Naive thymus-derived CD4-positive, alpha-beta T cell (primary cell): ENCODE data around the gene FRS3. TPM values are rescaled to one million over a fixed set of nuclear protein-coding genes. Genes with fewer than 3 reads are reported as not detected.
A peak's percentile ranks its signal among the peaks of the same experiment; 100 is the strongest.

ENCODE experiments used
- ATAC-seq: fragments of 150-1000 bp; cut with Tn5 transposase; 2 replicates; pipeline ENCODE4 v1.10.0; 2021; ENCODE audit warnings: mild to moderate bottlenecking, moderate library complexity
- CTCF ChIA-PET: fragments of 350-600 bp; sonication (Branson Sonifier 250); formaldehyde crosslinking; loops from one replicate; lab custom pipeline; 2021; ENCODE audit warnings: antibody characterized with exemption; lab: Charles Lee
- POLR2A ChIA-PET: fragments of 350-600 bp; sonication (Branson Sonifier 250); formaldehyde crosslinking; loops from one replicate; lab custom pipeline; 2021; ENCODE audit warnings: antibody characterized with exemption, inconsistent platforms; lab: Charles Lee
- DNase-seq, 9 donors: peaks; one replicate each; pipeline versions ENCODE4 v3.0.0 to v3.0.0-alpha.2; 2020 to 2022; ENCODE audit warnings: mixed read lengths in 1 of 9
- H3K27ac ChIP-seq: one replicate; pipeline ENCODE4 v1.7.0; 2013; ENCODE audit warnings: mild to moderate bottlenecking, low read depth, low read length, moderate library complexity
- H3K27me3 ChIP-seq, 2 donors: one replicate each; pipeline ENCODE4 v1.7.0; 2013; ENCODE audit warnings: low read length in 2 of 2, mild to moderate bottlenecking in 2 of 2, moderate library complexity in 2 of 2; ENCODE audit not compliant: control insufficient read depth in 2 of 2, insufficient read depth in 2 of 2
- H3K36me3 ChIP-seq, 3 experiments: 1 replicate in 2 of 3; 2 replicates in 1 of 3; pipeline ENCODE4 v1.7.0; 2013; ENCODE audit warnings: low read length in 3 of 3, mild to moderate bottlenecking in 3 of 3, moderate library complexity in 1 of 3; ENCODE audit not compliant: insufficient read depth in 3 of 3, control insufficient read depth in 2 of 3
- H3K4me1 ChIP-seq, 2 donors: one replicate each; pipeline ENCODE4 v1.7.0; 2013; ENCODE audit warnings: low read length in 2 of 2, mild to moderate bottlenecking in 2 of 2, moderate library complexity in 1 of 2; ENCODE audit not compliant: control insufficient read depth in 2 of 2, insufficient read depth in 2 of 2
- H3K4me3 ChIP-seq: 2 replicates; pipeline ENCODE4 v1.7.0; 2013; ENCODE audit warnings: mild to moderate bottlenecking, low read length
- H3K9me3 ChIP-seq, 3 experiments: 1 replicate in 2 of 3; 2 replicates in 1 of 3; pipeline ENCODE4 v1.7.0; 2013; ENCODE audit warnings: low read length in 3 of 3; ENCODE audit not compliant: control insufficient read depth in 2 of 3
- H3K27ac Mint-ChIP-seq, 9 donors: one replicate each; pipeline ENCODE4 v1.8.0; 2020 to 2022; ENCODE audit warnings: mixed read lengths in 9 of 9, mild to moderate bottlenecking in 8 of 9, moderate library complexity in 5 of 9, inconsistent platforms in 2 of 9
- H3K27me3 Mint-ChIP-seq, 5 donors: one replicate each; pipeline ENCODE4 v1.8.0; 2021 to 2022; ENCODE audit warnings: mixed read lengths in 5 of 5, mild to moderate bottlenecking in 1 of 5
- H3K36me3 Mint-ChIP-seq, 5 donors: one replicate each; pipeline ENCODE4 v1.8.0; 2020 to 2022; ENCODE audit warnings: mixed read lengths in 5 of 5, mild to moderate bottlenecking in 3 of 5, inconsistent platforms in 1 of 5
- H3K4me1 Mint-ChIP-seq, 7 donors: one replicate each; pipeline ENCODE4 v1.8.0; 2020 to 2022; ENCODE audit warnings: mixed read lengths in 7 of 7, mild to moderate bottlenecking in 3 of 7, inconsistent platforms in 1 of 7
- H3K4me3 Mint-ChIP-seq, 10 donors: one replicate each; pipeline ENCODE4 v1.8.0; 2020 to 2022; ENCODE audit warnings: mild to moderate bottlenecking in 10 of 10, mixed read lengths in 10 of 10, moderate library complexity in 6 of 10, inconsistent platforms in 2 of 10
- H3K9me3 Mint-ChIP-seq, 11 donors: one replicate each; pipeline ENCODE4 v1.8.0; 2020 to 2022; ENCODE audit warnings: mixed read lengths in 11 of 11, mild to moderate bottlenecking in 4 of 11, inconsistent platforms in 1 of 11, moderate library complexity in 1 of 11
- intact Hi-C, 2 donors: fragments of 100-400 bp; cut with micrococcal nuclease; formaldehyde crosslinking; loops; one replicate each; pipeline ENCODE4 v1.15.1; 2023
- polyA plus RNA-seq, 2 donors: library from polyadenylated mRNA; unstranded; fragments of 300-500 nt; fragmentation: Illumina TruSeq; gene quantifications; one replicate each; pipeline ENCODE4 v1.2.3, GENCODE V29; 2021
- total RNA-seq, 6 experiments: library from RNA in 5 of 6; stranded (reverse) in 5 of 6; gene quantifications; 1 replicate in 5 of 6; 2 replicates in 1 of 6; pipeline ENCODE4 v1.2.3 and lab custom pipeline; 2021 to 2026

The FRS3 gene
- total and polyA plus RNA-seq, 7 experiments from 2014 or later: 1.9 to 10.6 (median 5.5) TPM

DNA sequence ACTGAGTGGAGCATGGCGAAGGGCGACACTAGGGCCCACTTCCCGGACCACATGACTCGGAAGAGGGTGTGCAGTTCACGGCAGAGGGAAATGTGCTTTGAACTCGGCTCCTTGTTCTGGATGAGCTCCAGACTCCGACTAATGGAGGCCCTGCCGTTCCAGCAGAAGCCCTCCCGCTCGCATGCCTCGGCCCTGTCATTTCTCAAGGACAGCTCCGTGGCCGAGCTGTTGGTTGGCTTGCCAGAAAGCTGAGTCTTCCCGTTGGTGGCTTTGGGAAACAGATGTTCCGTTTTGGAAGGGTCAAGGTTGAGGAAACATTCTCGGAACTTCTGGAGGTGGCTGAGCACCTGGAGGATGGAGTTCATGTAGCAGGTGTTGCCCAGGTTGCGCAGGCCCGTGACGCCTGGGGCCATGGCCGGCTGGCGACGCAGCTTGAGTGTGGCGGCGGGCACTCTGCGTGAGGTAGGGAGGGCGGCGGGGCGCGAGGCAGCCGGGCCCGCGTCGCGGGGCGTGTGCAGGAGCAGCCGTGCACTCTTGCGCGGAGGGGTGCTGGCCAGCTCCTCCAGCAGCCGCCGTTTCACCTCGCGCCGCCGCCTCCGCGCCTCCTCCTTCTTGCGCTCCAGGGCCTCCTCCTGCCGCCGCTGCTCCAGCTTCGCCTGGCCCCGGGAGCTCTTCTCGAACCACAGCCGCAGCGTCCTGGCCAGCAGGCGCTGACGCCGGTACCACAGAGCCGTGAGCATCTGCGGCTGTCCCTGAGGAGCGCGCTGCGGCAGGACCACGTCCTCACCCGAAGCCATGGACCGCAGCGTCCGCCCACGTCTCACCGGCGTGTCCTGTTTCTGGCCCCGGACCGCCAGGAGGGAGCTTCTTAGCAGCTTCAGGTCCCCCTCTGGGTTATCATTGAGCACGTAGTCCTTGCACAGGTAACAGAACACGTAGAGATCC is 26.4 kb upstream of the FRS3 start:
- H3K9me3 ChIP-seq: no peaks in the 10 kb centered on the region
- ATAC-seq (no peak), DNase-seq (no peak)
- intact Hi-C loops: no loop called here
- H3K4me3 ChIP-seq: no peak overlapping the region
- Mint-ChIP-seq H3K9me3 (no peaks in the 10 kb centered on the region), H3K27me3 (no peaks in the 10 kb centered on the region), H3K27ac (no peak overlapping the region), H3K36me3 (peaks cover 0 to 4% (median 0%) of the 10 kb centered on the region in 5 donors), H3K4me1 (peaks cover 0 to 4% (median 0%) of the 10 kb centered on the region in 7 donors), H3K4me3 (no peak overlapping the region)
- no peaks in the 10 kb centered on the region for H3K4me1 ChIP-seq
- H3K27ac ChIP-seq: no peak overlapping the region
- ChIA-PET CTCF (no interaction called here), POLR2A (no interaction called here)
- no peaks in the 10 kb centered on the region for H3K36me3 ChIP-seq
- H3K27me3 ChIP-seq: no peaks in the 10 kb centered on the region

DNA sequence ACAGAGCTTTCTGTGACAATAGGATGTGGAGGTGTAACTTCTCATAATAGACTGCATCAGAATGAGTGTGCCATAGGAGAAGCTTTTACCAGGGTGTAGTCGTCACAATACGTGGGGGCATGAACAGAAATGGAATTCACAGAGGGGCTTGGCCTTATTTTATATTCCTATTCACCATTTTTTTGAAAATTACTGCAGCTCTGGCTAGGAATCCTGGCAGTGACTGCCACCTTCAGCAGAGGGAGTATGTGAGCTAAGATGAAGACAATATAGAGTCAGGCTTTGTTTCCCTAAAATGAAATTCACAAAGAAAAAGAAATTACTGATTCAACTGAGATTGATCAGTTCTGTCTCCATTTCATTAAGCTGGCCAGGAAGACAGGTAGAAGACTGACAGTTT is 21.7 kb upstream of the FRS3 start:
- Mint-ChIP-seq H3K27ac (no peak overlapping the region), H3K36me3 (peaks cover 0 to 5% (median 0%) of the 10 kb centered on the region in 5 donors), H3K9me3 (peaks cover 0 to 2% (median 0%) of the 10 kb centered on the region in 11 donors), H3K4me1 (peaks cover 0 to 4% (median 0%) of the 10 kb centered on the region in 7 donors), H3K27me3 (no peaks in the 10 kb centered on the region), H3K4me3 (no peak overlapping the region)
- H3K36me3 ChIP-seq: peaks cover 0 to 9% (median 0%) of the 10 kb centered on the region in 3 experiments
- DNase-seq (no peak), ATAC-seq (no peak)
- no peaks in the 10 kb centered on the region for H3K27me3 ChIP-seq
- CTCF ChIA-PET: interaction anchor here (0.9 to 1.6 kb wide), 4 partner anchors 14 to 368 kb away, joined by 3 to 4 read pairs (median 3); partner anchors contain the start of gene TOMM6
- POLR2A ChIA-PET: interaction anchor here (0.5 to 0.7 kb wide), 2 partner anchors 9 to 416 kb away, joined by 3 read pairs; partner anchors contain the start of gene MRPS10
- intact Hi-C loops: loop anchor here (1.0 to 5.0 kb wide), 3 partner anchors 243 to 366 kb away; no protein-coding TSS in a partner anchor
- no peak overlapping the region for H3K27ac ChIP-seq
- no peak overlapping the region for H3K4me3 ChIP-seq
- no peaks in the 10 kb centered on the region for H3K4me1 ChIP-seq
- H3K9me3 ChIP-seq: no peaks in the 10 kb centered on the region

DNA sequence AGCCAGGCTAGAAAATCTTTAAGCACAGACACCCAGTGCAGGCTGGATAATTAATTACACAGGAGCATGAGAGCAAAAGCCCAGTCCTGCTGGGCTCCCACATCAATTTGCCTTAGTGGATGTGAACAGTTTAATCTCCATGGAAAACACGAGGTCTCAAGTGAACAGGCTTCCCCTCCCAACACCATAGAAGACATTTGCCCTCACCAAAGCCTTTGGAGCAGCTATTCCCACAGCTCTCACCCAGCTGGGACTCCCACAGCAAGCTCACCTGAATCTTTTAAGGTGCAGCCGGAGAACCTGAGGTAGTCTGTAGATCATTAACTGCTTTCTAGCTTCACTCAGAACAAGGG is 19.8 kb upstream of the FRS3 start:
- peaks cover 0 to 13% (median 0%) of the 10 kb centered on the region in 3 experiments for H3K36me3 ChIP-seq
- Mint-ChIP-seq H3K4me1 (peaks cover 0 to 6% (median 0%) of the 10 kb centered on the region in 7 donors), H3K27me3 (no peaks in the 10 kb centered on the region), H3K4me3 (no peak overlapping the region), H3K36me3 (peaks cover 0 to 10% (median 0%) of the 10 kb centered on the region in 5 donors), H3K9me3 (peaks cover 0 to 2% (median 0%) of the 10 kb centered on the region in 11 donors), H3K27ac (no peak overlapping the region)
- no peaks in the 10 kb centered on the region for H3K4me1 ChIP-seq
- ATAC-seq (no peak), DNase-seq (no peak)
- H3K4me3 ChIP-seq: no peak overlapping the region
- H3K27me3 ChIP-seq: no peaks in the 10 kb centered on the region
- POLR2A ChIA-PET: interaction anchor here (2.1 kb wide), 1 partner anchor 12 kb away, joined by 8 read pairs; the partner anchor contains the start of gene TOMM6
- CTCF ChIA-PET: no interaction called here
- no peaks in the 10 kb centered on the region for H3K9me3 ChIP-seq
- H3K27ac ChIP-seq: no peak overlapping the region
- intact Hi-C loops: no loop called here

DNA sequence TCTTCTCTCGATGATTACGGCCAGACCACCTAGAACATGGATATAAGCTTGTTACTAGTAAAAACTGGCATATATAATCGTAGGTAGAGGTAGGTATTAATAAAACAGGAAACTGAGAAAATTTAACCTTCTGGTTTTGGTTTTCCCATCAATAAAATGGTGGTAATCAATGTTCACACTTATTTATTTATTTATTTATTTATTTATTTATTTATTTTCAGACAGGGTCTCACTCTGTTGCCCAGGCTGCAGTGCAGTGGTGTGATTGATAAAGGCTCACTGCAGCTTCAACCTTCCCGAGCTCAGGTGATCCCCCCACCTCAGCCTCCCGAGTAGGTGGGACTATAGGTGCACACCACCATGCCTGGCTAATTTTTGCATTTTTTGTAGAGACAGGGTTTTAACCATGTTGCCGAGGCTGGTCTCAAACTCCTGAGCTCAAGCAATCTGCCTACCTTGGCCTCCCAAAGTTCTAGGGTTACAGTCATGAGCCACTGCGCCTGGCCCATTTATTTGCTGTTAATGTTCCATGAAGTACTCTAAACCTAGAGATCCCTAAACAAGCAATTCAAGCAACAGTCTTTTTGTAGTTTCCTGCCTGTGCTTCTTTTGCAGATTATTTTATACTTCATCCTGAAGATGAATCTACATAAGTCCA is 19.3 kb upstream of the FRS3 start:
- Histone ChIP-seq H3K4me1 (no peaks in the 10 kb centered on the region), H3K27me3 (no peaks in the 10 kb centered on the region), H3K4me3 (no peak overlapping the region), H3K27ac (no peak overlapping the region), H3K36me3 (peaks cover 0 to 13% (median 0%) of the 10 kb centered on the region in 3 experiments), H3K9me3 (no peaks in the 10 kb centered on the region)
- no peak overlapping the region for H3K4me3 Mint-ChIP-seq
- H3K27ac Mint-ChIP-seq: no peak overlapping the region
- ATAC-seq (no peak), DNase-seq (no peak)
- intact Hi-C loops: no loop called here
- POLR2A ChIA-PET: interaction anchor here (2.1 kb wide), 1 partner anchor 12 kb away, joined by 8 read pairs; the partner anchor contains the start of gene TOMM6
- peaks cover 0 to 10% (median 0%) of the 10 kb centered on the region in 5 donors for H3K36me3 Mint-ChIP-seq
- H3K27me3 Mint-ChIP-seq: no peaks in the 10 kb centered on the region
- CTCF ChIA-PET: no interaction called here
- peaks cover 0 to 6% (median 0%) of the 10 kb centered on the region in 7 donors for H3K4me1 Mint-ChIP-seq
- peaks cover 0 to 2% (median 0%) of the 10 kb centered on the region in 11 donors for H3K9me3 Mint-ChIP-seq

DNA sequence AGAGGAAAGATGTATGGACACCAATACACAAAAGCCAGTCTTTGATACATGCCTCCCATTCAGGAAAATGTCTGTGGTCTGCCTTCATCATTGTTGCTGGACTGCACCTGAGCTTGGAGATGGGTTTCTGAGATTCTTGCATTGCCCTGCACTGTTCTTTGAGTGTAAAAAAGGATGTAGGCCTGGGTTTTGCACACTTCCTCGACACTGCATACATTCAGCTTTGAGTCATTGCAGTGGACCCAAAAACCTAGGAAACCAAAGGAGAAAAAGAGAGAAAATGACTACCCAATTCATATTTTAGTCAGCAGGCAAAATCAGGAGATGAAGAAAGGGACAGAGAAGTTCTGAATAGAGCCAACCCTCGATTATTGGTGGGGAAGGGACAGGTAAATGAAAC is 16.8 kb upstream of the FRS3 start:
- DNase-seq (no peak), ATAC-seq (no peak)
- Histone ChIP-seq H3K27ac (no peak overlapping the region), H3K4me1 (no peaks in the 10 kb centered on the region), H3K36me3 (peaks cover 0 to 29% (median 5%) of the 10 kb centered on the region in 3 experiments), H3K27me3 (no peaks in the 10 kb centered on the region), H3K4me3 (no peak overlapping the region), H3K9me3 (no peaks in the 10 kb centered on the region)
- Mint-ChIP-seq H3K27me3 (no peaks in the 10 kb centered on the region), H3K4me1 (peaks cover 0 to 4% (median 0%) of the 10 kb centered on the region in 7 donors), H3K36me3 (peaks cover 0 to 22% (median 3%) of the 10 kb centered on the region in 5 donors), H3K9me3 (peaks cover 0 to 2% (median 0%) of the 10 kb centered on the region in 11 donors), H3K4me3 (no peak overlapping the region), H3K27ac (peak overlapping the region in 1 of 9 donors; percentile 43)
- ChIA-PET CTCF (interaction anchor here (0.6 to 1.3 kb wide), 2 partner anchors 9 to 82 kb away, joined by 3 read pairs; partner anchors contain the start of gene TOMM6), POLR2A (interaction anchor here (1.2 kb wide), 1 partner anchor 9 kb away, joined by 5 read pairs; the partner anchor contains the start of gene TOMM6)
- intact Hi-C loops: no loop called here

DNA sequence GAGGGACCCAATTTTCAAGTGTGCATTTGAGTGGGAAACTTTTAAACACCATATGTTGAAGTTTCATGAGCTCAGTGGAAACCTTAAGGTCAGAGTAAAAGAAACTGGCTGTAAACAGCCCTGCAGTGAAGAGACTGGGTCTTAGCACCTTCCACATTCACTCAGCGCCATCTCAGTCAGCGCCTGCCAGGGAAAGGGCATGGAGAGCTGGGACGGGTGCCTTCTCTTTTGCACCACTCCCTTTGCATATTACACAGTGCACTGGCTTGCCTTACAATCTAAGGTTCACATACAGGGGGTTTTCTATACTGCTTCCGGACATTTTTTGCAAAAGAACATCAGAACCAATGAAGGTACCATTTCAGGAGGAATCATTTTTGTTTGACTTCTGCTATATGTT is 12.3 kb upstream of the FRS3 start:
- Mint-ChIP-seq H3K27me3 (no peaks in the 10 kb centered on the region), H3K27ac (peak overlapping the region in 2 of 9 donors; percentile 33 to 44), H3K4me3 (no peak overlapping the region), H3K36me3 (peaks cover 7 to 31% (median 14%) of the 10 kb centered on the region in 5 donors), H3K9me3 (peaks cover 0 to 2% (median 0%) of the 10 kb centered on the region in 11 donors), H3K4me1 (peaks cover 3 to 23% (median 16%) of the 10 kb centered on the region in 7 donors)
- no peak for ATAC-seq
- Histone ChIP-seq H3K36me3 (peaks cover 4 to 46% (median 5%) of the 10 kb centered on the region in 3 experiments), H3K27ac (no peak overlapping the region), H3K9me3 (no peaks in the 10 kb centered on the region), H3K4me3 (no peak overlapping the region), H3K4me1 (peaks cover 0 to 3% of the 10 kb centered on the region in 2 donors), H3K27me3 (no peaks in the 10 kb centered on the region)
- DNase-seq: no peak
- POLR2A ChIA-PET: no interaction called here
- CTCF ChIA-PET: no interaction called here
- intact Hi-C loops: no loop called here
